NCI-H1930 (cell line): ENCODE measurements around the gene FOXP2.
"Not testable (repeated sequence)": the region's sequence is repeated elsewhere in the genome, so short reads cannot be mapped to it uniquely, and the experiment has no call there.

ENCODE experiments used
- DNase-seq, 2 experiments: peaks; one replicate each; lab custom pipeline; 2025; lab: John Stamatoyannopoulos, UW

FOXP2 gene

DNA sequence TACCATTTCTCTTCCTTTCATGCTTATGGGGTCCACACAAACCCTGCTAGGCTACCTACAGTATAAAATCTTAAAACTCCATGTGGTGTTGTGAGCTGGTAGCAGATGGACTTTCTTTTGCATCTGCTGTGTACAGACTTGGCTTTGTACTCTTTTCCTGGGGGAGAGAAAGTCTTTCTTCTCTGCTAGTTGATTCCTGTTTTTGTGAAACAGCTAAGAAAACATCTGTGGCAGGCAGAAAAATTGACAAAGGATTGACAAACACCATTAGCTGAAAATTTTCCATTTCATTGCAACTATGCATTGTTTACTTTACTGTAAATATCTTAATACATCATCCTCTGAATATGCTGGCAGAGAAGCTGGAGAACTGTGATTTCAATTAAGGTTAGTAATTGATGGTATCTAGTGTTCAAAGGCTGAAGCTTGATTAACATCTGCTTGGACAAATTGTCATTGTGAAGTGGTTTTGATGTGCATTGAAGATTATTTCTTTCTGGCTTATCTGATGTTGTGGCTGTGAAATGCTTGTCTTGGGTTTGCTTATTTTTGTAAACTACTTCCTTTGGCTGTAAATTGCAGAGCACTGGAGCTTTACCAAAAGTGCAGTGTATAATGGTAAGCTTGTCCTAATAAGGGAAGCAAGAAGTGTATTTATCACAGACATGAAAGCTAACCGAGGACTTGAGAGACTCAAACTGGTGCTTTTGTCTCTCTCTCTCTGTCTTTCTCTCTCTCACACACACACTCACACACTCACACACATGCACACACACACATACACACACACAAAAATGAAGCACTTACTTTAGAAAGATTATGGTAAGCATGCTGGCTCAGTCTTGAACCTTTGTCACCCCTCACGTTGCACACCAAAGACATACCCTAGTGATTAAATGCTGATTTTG lies at the start of gene FOXP2:
Gene FOXP2 (plus strand): TSS at position 660 of the 908 bp plus-strand sequence. CDS start 11,697 bp downstream, outside the sequence.
- peak; percentile 84 for DNase-seq

GRCh38 chr7:114365791-114366190 lies 48.8 kb upstream of the FOXP2 start:
- peak in 1 of 2 experiments; percentile 37 for DNase-seq

DNA sequence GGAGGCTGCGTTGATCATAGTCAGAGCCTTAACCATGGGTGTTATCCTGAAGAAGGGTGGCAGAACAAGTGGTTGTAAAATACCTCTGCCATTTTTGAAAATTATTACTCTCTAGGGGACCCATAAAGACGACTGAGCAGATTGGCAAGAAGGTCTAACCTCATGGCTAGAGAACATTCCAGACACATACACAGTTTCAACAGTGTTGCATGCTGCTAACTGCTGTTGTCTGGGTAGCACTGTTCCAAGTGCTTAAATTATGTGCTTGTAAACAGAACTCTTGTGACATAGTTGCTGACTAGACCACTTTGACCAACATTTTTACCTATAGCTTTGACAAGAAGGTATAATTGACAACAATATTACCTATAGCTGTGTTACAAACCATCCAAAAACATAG lies 46.1 kb upstream of the FOXP2 start:
- no peak for DNase-seq

DNA sequence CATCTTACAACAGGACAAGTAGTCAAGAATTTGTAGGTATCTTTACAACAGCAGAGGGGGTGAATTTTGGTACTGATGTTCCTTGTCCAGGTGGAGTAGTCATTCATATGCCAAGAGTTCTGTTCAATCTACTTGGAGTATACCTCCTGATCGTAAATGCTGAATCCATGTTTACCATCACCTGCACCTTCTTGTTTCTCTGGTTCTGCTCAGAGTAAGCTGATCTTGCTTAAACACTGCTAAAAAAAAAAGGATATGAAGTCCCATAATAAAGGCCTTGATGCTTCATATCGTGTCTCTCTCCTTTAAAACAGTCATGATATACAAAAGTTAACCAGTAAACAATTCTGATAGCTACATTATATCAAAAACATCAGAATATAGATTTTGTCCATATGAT lies 45.3 kb upstream of the FOXP2 start:
- no peak for DNase-seq

DNA sequence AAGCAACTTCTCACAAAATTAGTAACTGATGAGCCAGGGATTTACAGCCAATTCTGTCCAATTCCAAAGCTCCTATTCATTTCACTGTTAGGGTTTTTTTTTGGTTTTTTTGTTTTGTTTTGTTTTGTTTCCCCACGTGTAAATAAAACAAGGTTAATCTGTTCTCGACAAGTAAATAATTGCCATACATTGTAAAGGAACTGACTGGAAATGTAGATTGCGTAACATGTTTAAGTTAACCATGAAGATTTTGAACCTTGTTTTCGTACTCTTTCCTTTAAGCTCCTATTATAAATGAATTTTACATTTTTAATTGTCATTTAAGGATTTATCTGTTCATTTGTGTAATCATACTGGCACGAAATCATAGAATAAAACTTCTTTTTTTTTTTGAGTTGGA lies 42.0 kb upstream of the FOXP2 start:
- no peak for DNase-seq

- DNase-seq: no peak
Observed at GRCh38 chr7:114375907-114376306, 38.7 kb upstream of the FOXP2 start.

GRCh38 chr7:114383946-114384345 lies 30.7 kb upstream of the FOXP2 start:
- not testable (repeated sequence) for DNase-seq

DNA sequence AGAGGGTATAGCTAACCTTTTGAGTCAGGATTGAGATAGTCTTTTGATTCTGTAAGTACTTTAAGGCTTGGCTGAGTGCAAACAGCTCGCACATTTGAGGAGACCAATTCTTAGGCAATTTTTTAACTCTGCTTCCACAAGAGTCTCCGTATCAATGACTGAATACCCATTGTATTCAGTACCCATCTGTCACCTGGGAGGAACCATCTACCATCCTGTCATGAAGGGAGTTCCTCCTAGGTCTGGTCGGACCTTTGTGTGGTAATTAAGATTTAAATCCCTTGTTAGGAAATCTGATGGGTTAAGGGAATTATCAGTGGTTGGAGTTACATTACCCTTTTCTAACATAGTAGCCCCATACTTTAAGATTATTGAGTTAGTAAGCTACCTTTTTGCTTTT lies 30.3 kb upstream of the FOXP2 start:
- not testable (repeated sequence) for DNase-seq

DNA sequence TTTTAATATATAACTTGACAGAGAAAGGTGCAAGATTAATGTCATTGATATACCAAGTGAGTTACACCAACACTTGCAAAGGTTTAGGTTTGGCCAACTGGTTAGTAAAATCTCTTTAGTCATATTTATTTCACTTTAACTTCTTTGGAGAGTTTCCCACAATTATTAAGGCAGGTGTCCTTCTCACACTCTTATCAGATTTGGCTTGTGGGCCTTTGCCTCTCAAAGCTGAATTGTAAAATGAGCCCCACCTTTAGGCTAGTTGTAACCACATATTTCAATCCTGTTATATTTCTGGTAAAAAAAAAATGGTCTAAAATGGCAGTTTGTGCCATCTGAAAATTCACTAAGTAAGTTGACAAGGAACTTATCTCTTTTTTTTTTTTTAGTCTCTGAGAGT lies 26.6 kb upstream of the FOXP2 start:
- no peak for DNase-seq

GRCh38 chr7:114392686-114393085 lies 21.9 kb upstream of the FOXP2 start:
- DNase-seq: no peak

DNA sequence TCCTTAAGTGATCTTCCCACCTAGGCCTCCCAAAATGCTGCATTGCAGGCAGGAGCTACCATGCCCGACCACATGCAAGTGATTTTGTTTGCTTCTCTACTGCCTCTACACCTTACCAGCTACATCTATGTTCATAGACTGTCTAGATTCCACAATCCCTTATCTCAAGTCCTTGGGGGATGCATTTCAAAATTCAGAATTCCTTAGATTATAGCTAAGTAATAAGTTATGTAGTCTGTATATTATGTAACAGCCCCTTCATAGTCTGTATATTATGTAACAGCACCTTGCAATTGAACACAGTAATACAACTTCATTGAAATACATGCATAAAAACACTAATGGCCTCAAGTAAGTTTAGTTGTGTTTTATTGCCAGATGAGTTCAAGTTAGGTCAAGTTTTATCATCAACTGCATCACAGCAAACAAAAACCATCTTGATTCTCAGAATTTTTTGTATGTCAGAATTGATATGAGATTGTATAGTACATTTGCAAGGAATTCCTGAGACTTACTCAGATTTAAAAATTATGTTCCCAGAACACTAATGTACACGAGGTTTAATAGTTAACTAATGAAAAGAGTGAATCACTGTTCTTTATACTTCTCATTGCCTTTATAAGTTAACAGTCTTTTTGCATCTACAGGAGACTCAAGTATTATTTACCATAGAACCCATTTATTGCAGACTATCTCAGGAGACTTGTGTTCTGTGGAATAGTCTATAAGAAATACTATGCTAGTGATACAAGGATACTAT lies 11.6 kb upstream of the FOXP2 start:
- no peak for DNase-seq

GRCh38 chr7:114405427-114405826 lies 9.2 kb upstream of the FOXP2 start:
- no peak for DNase-seq

DNA sequence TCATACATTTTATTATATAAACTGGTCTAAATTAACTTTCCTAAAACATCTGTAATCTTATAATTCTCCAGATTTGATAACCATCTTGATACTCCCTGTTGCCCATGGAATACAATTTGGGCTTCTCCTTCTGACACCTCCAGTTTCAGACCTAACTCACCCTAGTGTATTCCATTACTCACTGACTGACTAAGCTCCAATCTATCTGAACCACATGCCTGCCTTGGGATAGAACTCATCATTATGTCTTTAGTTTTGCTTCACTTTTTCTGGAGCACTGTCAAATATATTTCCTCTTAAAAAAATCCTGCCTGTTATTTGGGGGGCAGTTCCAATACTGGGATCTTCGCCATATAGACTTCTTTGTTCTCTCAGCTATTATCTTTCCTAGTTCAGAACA lies 4.9 kb upstream of the FOXP2 start:
- DNase-seq: no peak

DNA sequence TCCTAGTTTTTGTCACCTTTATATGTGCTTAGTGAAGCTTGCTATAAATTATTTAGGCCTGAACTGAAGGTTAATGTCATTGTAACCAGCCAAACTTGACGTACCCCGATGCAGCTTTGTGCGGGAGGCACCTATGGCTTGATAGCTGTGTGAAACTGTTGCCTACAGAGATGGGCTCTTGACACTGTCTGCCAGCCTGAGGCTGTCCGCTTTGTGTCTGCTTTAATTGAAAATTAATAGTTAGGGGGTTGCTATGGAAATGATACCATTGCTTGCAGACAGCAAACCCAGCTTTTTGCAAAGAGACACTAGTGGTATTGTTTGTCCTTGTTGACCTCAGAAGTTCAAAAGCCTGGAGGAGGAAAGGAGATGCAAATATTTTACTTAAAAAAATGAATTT lies 2.1 kb upstream of the FOXP2 start:
- DNase-seq: peak; percentile 74 to 80

GRCh38 chr7:114413761-114414155 lies 857 bp upstream of the FOXP2 start:
- no peak for DNase-seq

DNA sequence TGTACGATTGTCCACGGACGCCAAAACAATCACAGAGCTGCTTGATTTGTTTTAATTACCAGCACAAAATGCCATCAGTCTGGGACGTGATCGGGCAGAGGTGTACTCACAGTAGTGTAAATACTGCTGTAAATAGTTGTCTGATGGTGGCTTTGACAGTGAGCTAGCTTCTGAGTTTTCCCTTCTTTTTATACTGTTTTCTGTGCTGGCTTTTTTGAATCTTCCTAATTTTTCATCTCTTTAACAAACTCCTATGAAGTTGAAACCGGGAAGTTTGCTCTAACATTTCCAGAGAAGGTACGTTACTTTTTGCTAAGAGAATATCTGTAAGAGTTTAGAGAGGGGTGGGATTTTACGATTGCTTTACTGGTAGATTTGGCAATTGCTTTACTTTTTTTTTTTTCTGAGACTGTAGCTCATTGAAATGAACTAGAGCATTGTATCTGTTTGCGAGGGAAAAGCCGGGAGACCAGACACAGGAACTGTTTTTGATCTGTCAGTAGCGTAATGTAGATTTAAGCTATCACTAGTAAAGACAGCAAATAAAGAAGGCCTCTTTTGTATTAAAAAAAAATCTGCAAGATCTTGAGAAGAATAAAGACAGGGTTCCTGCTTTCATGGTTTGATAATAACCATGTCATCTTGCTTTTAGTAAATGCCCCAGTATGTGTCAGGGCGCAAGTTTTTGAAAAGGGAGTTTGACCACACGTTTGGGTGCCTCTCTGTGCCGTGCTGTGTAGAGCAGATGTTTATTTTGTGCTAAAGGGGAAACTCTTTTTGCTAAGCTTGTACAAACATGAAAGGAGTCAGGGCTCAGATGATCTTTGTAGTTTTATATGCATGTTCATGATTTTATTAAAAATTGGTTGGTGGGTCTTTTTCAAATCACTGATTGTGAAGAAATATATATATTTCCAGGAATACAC lies 712 bp downstream of the FOXP2 start:
- no peak for DNase-seq

DNA sequence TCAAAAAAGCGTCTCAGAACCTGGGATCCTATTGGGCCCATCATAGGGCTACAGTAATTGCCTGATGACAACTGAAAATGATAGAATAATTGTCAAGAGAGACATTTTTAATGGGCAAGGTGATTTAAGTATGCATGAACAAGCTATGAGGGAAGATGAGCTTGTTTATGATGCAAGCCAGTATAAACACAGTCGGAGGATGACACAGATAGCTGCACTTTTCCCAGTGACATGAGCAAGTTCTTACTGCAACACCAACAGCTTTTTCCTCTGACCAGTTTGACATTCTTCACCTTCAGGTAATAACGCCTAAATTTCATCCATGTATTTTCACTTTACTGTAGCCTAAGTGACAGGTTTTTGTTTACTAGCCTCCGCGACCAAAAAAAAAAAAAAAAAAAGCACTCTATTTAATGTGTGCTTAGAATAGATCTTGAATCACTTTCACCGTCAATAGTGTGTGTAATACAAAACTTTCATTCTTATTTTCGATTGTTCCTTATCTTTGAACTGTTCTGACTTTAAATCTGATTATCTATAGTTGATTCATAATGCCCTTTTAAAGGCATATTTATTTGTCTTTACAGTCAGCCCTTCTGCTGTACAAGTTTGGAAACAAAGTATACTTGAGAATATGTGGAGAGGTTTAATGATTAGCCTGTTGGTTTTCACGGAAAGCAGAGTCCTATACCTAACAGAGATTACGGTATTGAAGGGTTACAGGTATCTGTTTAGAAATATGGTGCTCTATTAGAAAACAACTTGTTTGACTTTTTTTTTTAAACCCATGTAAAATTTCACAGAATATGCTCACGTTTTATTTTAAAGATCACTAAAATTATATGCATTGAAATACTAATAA lies 1.7 kb downstream of the FOXP2 start:
- DNase-seq: peak in 1 of 2 experiments; percentile 9

GRCh38 chr7:114417290-114417689 lies 2.7 kb downstream of the FOXP2 start:
- DNase-seq: no peak

GRCh38 chr7:114418117-114418516 lies 3.5 kb downstream of the FOXP2 start:
- DNase-seq: peak; percentile 81

- DNase-seq: no peak
Observed at GRCh38 chr7:114419441-114420272, 5.0 kb downstream of the FOXP2 start.
